NCI-H2171 treated with DMSO at 0.1 percent for 48 hours (cell line): ENCODE measurements around the gene MAGEA12.
"Not testable (repeated sequence)": the region's sequence is repeated elsewhere in the genome, so short reads cannot be mapped to it uniquely, and the experiment has no call there.

ENCODE experiments used
- DNase-seq: peaks from one replicate; lab custom pipeline; 2025; lab: John Stamatoyannopoulos, UW

Gene MAGEA12

DNA sequence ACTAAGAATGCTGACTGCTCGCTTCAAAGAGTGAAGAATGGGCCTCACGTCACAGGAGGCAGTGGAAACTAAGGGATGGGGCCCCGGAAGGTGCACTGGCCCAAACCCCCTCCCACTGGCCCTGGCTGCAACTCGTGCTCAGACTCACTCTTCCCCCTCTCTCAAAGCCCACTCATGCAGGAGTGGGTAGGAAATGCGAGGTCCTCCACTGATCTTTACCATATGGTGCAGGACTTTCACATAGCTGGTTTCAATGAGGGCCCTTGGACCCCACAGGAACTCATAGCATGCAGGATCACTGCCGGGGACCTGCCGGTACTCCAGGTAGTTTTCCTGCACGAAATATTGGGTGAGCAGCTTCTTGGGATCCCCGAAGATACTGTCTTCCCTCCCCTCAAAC is 33.0 kb downstream of the MAGEA12 start:
- DNase-seq = not testable (repeated sequence)

DNA sequence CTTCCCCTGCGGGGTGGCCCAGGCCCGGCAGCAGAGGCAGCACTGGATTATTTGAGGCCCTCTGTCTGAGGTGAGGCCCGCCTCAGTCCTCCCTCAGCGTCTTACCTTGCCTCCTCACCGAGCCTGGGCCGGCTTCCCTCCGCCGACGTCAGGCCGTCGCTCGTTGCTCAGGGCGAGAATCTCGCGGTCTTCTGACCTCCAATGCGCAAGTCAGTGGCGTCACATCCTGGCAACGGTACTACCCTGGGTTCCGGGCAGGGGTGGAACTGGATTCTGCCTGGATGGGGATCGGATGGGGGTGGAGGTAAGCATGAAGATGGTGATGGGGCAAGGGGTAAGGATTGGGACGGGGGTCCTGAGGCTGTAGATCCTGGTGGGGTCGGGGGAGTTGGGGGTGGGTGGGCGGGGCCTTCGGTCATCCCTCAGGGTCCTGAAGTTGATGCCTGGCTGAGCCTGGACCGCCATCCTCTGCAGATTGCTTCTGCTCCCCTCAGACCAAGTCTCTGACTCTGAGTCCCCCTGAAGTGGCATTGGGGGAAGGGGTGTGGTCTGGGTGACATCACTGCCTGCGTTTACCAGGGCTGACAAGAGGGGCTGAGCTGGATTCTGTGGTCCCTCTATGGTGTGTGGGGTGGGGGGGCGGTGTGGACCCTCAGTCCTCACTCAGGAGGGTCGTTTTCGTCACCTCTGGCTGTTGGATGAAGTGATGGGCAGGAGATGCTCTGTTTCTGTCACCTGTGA is 36.2 kb downstream of the MAGEA12 start, which contains the start of gene MAGEA6:
MAGEA6 (minus strand) TSS at position 141 of the 741 bp plus-strand sequence. CDS start 2,039 bp downstream, outside the sequence.
- DNase-seq = not testable (repeated sequence)

DNA sequence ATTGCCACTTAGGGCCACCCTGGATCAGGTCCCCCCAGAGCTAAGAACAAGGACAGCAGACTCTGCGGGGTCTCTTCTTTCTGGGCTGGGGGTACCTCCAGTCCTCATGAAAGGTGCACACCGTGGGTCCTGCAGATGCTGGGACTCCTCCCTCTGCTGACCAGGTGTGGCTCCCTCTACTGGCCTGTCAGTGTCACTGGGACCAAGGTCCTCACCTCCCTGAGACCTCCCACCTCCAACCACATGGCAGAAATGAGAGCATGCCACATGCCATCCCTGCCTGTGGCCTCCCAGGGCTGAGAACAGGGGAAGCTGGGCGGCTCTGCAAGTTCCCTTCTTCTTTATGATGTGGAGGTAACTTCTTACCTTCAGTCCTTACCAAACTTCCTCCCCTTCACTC is 53.5 kb downstream of the MAGEA12 start:
- not testable (repeated sequence) for DNase-seq
